Heart left ventricle (tissue), 13 donors: ENCODE measurements around the gene BMP2K.

Source experiments
- POLR2A ChIP-seq, 2 donors: fragments of 450-650 bp; IDR thresholded peaks; one replicate each; pipeline ENCODE4 v1.6.1; 2017; ENCODE audit warnings: antibody characterized with exemption in 2 of 2, mild to moderate bottlenecking in 2 of 2, moderate library complexity in 2 of 2
- TF ChIP-seq, protein P1 (sequence below), 12 donors: fragments of 200-600 bp; sonication (generic) in 4 of 12; IDR thresholded peaks; one replicate each; pipeline versions ENCODE4 v1.5.0 to v1.8.0; 2018 to 2022; ENCODE audit warnings: antibody characterized with exemption in 12 of 12, mild to moderate bottlenecking in 5 of 12
- donor health status: ischemic (EF 13 %, LVEDD 7.1; RV severe dilation, severe dysfunction).
- donor health status: DM: no; HTN: yes; CAD: no.
- donor health status: DM: no; HTN: no; CAD: no.
- donor health status: ischemic (EF 25% LVEDD 6.9; RV normal size, moderate dysfunction).
- donor health status: ischemic (EF 25% LVEDD 5.7; RV mildly dilated, moderate dysfunction).
- donor health status: ischemic (EF 35%, LVEDD 5.7; RV mildly dilated, moderate dysfunction).
- donor health status: nonischemic (EF 11% LVEDD 7.7; RV severe dilation, severe dysfunction).
- donor health status: DM: yes; HTN: yes; CAD: no.
- donor health status: PGD.
- donor health status: ischemic (EF 29% LVEDD 5.4; RV normal size, mild dysfunction).
- donor health status: nonischemic (EF 23%, LVEDD 6.1; RV moderate dilation, normal function).

- TF ChIP-seq, protein P1, sequence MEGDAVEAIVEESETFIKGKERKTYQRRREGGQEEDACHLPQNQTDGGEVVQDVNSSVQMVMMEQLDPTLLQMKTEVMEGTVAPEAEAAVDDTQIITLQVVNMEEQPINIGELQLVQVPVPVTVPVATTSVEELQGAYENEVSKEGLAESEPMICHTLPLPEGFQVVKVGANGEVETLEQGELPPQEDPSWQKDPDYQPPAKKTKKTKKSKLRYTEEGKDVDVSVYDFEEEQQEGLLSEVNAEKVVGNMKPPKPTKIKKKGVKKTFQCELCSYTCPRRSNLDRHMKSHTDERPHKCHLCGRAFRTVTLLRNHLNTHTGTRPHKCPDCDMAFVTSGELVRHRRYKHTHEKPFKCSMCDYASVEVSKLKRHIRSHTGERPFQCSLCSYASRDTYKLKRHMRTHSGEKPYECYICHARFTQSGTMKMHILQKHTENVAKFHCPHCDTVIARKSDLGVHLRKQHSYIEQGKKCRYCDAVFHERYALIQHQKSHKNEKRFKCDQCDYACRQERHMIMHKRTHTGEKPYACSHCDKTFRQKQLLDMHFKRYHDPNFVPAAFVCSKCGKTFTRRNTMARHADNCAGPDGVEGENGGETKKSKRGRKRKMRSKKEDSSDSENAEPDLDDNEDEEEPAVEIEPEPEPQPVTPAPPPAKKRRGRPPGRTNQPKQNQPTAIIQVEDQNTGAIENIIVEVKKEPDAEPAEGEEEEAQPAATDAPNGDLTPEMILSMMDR (IDR thresholded peaks at IDR 0.05): no peak
- TF ChIP-seq POLR2A (IDR thresholded peaks at IDR 0.05): no peak
Measured at GRCh38 chr4:78766650-78767049, 9.5 kb upstream of the BMP2K start.
